CD4-positive, alpha-beta T cell (primary cell): ENCODE data around the gene RAB40C. TPM values are rescaled to one million over a fixed set of nuclear protein-coding genes. Genes with fewer than 3 reads are reported as not detected.

Source experiments
- ATAC-seq: fragments of 200-7000 bp; cut with Tn5 transposase; one replicate; pipeline ENCODE4 v1.10.0; 2022; ENCODE audit warnings: mild to moderate bottlenecking; ENCODE audit not compliant: poor library complexity
- CTCF ChIA-PET: fragments of 350-600 bp; sonication (Branson Sonifier 250); formaldehyde crosslinking; loops from one replicate; lab custom pipeline; 2021; ENCODE audit warnings: antibody characterized with exemption, inconsistent platforms; lab: Charles Lee
- POLR2A ChIA-PET: fragments of 350-600 bp; sonication (Branson Sonifier 250); formaldehyde crosslinking; loops from one replicate; lab custom pipeline; 2021; ENCODE audit warnings: antibody characterized with exemption, inconsistent platforms; lab: Charles Lee
- DNase-seq, 14 experiments: peaks; one replicate each; pipeline ENCODE4 v3.0.0-alpha.2; 2013 to 2020; ENCODE audit warnings: mixed read lengths in 2 of 14
- H3K27ac ChIP-seq, 2 donors: one replicate each; pipeline versions ENCODE4 v1.5.1 to v1.7.0; 2013; ENCODE audit warnings: low read length in 2 of 2, low read depth in 1 of 2, mild to moderate bottlenecking in 1 of 2
- H3K27me3 ChIP-seq, 2 experiments: 1 replicate in 1 of 2; 2 replicates in 1 of 2; pipeline versions ENCODE4 v1.6.1 to v1.7.0; 2013; ENCODE audit warnings: low read length in 2 of 2, control low read depth in 1 of 2, mild to moderate bottlenecking in 1 of 2, moderate library complexity in 1 of 2; ENCODE audit not compliant: insufficient read depth in 2 of 2, control insufficient read depth in 1 of 2
- H3K36me3 ChIP-seq: one replicate; pipeline ENCODE4 v1.6.1; 2013; ENCODE audit warnings: low read length, control low read depth; ENCODE audit not compliant: insufficient read depth
- H3K4me1 ChIP-seq: one replicate; pipeline ENCODE4 v1.6.1; 2013; ENCODE audit warnings: low read length, control low read depth; ENCODE audit not compliant: insufficient read depth
- H3K4me3 ChIP-seq: one replicate; pipeline ENCODE4 v1.5.1; 2013; ENCODE audit warnings: mild to moderate bottlenecking, low read length, moderate library complexity
- H3K9me3 ChIP-seq, 2 experiments: 1 replicate in 1 of 2; 2 replicates in 1 of 2; pipeline versions ENCODE4 v1.6.1 to v1.7.0; 2013; ENCODE audit warnings: low read length in 2 of 2, mild to moderate bottlenecking in 2 of 2, control low read depth in 1 of 2, moderate library complexity in 1 of 2; ENCODE audit not compliant: control insufficient read depth in 1 of 2, insufficient read depth in 1 of 2
- H3K27ac Mint-ChIP-seq: one replicate; pipeline ENCODE4 v1.8.0; 2020; ENCODE audit warnings: mixed read lengths
- H3K27me3 Mint-ChIP-seq: one replicate; pipeline ENCODE4 v1.8.0; 2021; ENCODE audit warnings: mixed read lengths
- H3K36me3 Mint-ChIP-seq: one replicate; pipeline ENCODE4 v1.8.0; 2021; ENCODE audit warnings: low read depth, mixed read lengths
- H3K4me1 Mint-ChIP-seq: one replicate; pipeline ENCODE4 v1.8.0; 2021; ENCODE audit warnings: low read depth, mixed read lengths
- H3K4me3 Mint-ChIP-seq: one replicate; pipeline ENCODE4 v1.8.0; 2020; ENCODE audit warnings: mild to moderate bottlenecking, mixed read lengths
- H3K9me3 Mint-ChIP-seq: one replicate; pipeline ENCODE4 v1.8.0; 2020; ENCODE audit warnings: mixed read lengths
- CTCF ChIP-seq: fragments of 200-600 bp; IDR thresholded peaks from one replicate; pipeline ENCODE4 v1.8.0; 2022; ENCODE audit warnings: antibody characterized with exemption, mild to moderate bottlenecking
- intact Hi-C, 2 experiments: fragments of 100-400 bp; cut with DNase I in 1 of 2; cut with micrococcal nuclease in 1 of 2; formaldehyde crosslinking; loops; one replicate each; pipeline versions ENCODE4 v1.15.1 to v1.9.0; 2023 to 2025; cut with DNase I, micrococcal nuclease
- total RNA-seq, 174 experiments: library from RNA in 2 of 174; stranded (reverse) in 2 of 174; gene quantifications; one replicate each; pipeline ENCODE4 v1.2.3 and lab custom pipeline; 2021 to 2026

RAB40C gene
- total RNA-seq, 2 experiments from 2014 or later = 8.9 to 9.5 TPM

- intact Hi-C loops = no loop called here
- no peak for TF ChIP-seq CTCF
- Histone ChIP-seq H3K9me3 (peaks cover 0 to 12% of the 10 kb centered on the region in 2 experiments), H3K36me3 (peaks cover 18% of the 10 kb centered on the region), H3K27ac (no peak overlapping the region), H3K27me3 (peaks cover 11 to 16% of the 10 kb centered on the region in 2 experiments), H3K4me1 (peaks cover 4% of the 10 kb centered on the region), H3K4me3 (no peak overlapping the region)
- ChIA-PET CTCF (no interaction called here), POLR2A (no interaction called here)
- no peaks in the 10 kb centered on the region for H3K36me3 Mint-ChIP-seq
- no peak overlapping the region for H3K27ac Mint-ChIP-seq
- H3K9me3 Mint-ChIP-seq = no peaks in the 10 kb centered on the region
- ATAC-seq = no peak
- peaks cover 6% of the 10 kb centered on the region for H3K27me3 Mint-ChIP-seq
- no peak overlapping the region for H3K4me3 Mint-ChIP-seq
- no peak for DNase-seq
- no peaks in the 10 kb centered on the region for H3K4me1 Mint-ChIP-seq
Observed at GRCh38 chr16:555528-556473, 34.1 kb upstream of the RAB40C start.

DNA sequence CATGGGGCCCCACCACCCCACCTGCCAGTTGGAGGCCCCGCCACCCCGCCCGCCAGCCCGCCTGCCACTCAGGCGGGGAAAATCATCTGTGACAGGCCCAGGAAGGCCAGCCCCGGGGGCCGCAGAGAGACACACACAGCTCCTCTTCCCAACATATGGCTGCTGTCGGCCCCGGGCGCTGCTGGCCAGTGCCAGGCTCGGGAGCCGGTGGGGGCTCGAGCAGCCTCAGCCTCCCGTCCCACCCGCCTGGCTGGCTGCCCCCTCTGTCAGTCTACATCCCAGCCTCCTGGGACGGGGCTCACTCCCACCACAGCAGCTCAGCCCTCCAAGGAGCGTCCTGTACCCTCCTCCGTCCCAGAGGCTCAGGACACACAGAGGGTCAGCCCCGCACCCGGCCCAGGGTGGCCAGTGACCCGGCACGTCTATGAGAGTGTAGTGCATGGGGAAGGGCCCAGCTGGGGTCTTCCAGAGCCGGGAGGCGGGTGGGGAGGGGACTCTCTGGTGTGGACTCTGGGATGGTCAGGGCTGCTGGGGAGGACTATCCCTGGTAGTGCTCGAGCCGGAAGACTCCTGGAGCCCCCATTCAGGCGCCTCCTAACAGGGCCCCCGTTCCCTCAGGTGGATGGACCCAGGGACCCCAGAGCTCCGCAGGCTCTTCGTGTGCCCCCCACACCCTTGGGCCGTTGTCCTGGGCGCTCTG is 33.2 kb upstream of the RAB40C start:
- H3K27me3 Mint-ChIP-seq = peaks cover 6% of the 10 kb centered on the region
- intact Hi-C loops = no loop called here
- H3K27ac ChIP-seq = no peak overlapping the region
- CTCF ChIA-PET = no interaction called here
- H3K4me3 ChIP-seq = no peak overlapping the region
- peaks cover 4% of the 10 kb centered on the region for H3K4me1 ChIP-seq
- peaks cover 12% of the 10 kb centered on the region for H3K36me3 ChIP-seq
- DNase-seq = no peak
- TF ChIP-seq CTCF = no peak
- ATAC-seq = no peak
- POLR2A ChIA-PET = no interaction called here
- H3K36me3 Mint-ChIP-seq = no peaks in the 10 kb centered on the region
- peaks cover 0 to 20% of the 10 kb centered on the region in 2 experiments for H3K9me3 ChIP-seq
- no peaks in the 10 kb centered on the region for H3K4me1 Mint-ChIP-seq
- H3K4me3 Mint-ChIP-seq = no peak overlapping the region
- no peaks in the 10 kb centered on the region for H3K9me3 Mint-ChIP-seq
- H3K27ac Mint-ChIP-seq = no peak overlapping the region
- H3K27me3 ChIP-seq = peaks cover 17 to 24% of the 10 kb centered on the region in 2 experiments

DNA sequence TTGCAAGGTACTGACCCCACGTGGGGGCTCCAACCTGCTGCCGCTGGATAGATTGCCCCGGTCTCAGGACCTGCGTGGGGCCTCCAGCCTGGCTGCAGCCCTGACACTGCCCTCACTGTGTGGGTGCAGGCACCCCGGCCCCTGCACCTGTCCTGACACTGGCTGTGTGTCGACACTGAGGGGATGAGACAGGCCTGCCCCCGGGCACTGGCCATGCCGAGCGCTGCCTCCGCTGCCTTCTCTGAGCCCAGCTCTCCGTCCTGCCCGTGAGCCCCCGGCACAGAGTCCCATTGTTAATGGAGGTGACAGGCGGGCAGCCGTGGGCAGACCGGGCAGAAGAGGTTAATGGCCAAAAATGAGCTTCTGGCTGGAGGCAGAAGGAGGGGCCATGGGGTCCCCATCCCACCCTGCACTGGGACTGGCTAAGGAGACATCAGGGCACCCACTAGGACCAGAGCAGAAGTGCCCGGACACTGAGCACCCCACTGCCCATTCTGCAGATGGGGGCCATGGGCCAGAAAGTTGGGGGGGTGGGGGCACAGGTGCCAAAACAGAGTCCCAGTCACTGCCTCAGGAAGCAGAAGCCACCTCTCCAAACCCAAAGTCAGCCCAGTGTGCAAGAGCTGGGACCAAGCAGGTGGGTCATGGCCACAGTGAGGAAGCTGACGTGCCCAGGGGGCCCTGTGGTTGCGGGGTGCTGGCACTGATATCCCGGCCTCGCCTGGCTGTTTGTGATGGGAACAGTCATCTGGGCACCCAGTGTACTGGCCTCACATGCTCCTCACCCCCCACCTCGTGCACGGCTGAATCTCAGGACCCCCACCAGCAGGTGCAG is 32.2 kb upstream of the RAB40C start:
- H3K36me3 Mint-ChIP-seq = no peaks in the 10 kb centered on the region
- ATAC-seq (no peak), DNase-seq (no peak)
- Histone ChIP-seq H3K36me3 (peaks cover 5% of the 10 kb centered on the region), H3K4me3 (no peak overlapping the region), H3K27me3 (peaks cover 17 to 24% of the 10 kb centered on the region in 2 experiments), H3K4me1 (peaks cover 4% of the 10 kb centered on the region), H3K9me3 (peaks cover 0 to 23% of the 10 kb centered on the region in 2 experiments), H3K27ac (no peak overlapping the region)
- H3K9me3 Mint-ChIP-seq = no peaks in the 10 kb centered on the region
- intact Hi-C loops = no loop called here
- CTCF ChIA-PET = no interaction called here
- peaks cover 6% of the 10 kb centered on the region for H3K27me3 Mint-ChIP-seq
- peaks cover 4% of the 10 kb centered on the region for H3K4me1 Mint-ChIP-seq
- H3K4me3 Mint-ChIP-seq = no peak overlapping the region
- TF ChIP-seq CTCF = no peak
- no peak overlapping the region for H3K27ac Mint-ChIP-seq
- POLR2A ChIA-PET = no interaction called here
